Ishikawa (cell line): ENCODE measurements around the gene TMOD1.

Experiments
- CEBPB ChIP-seq: IDR thresholded peaks from 2 replicates; pipeline ENCODE4 v1.6.1; 2012
- EGR1 ChIP-seq: IDR thresholded peaks from 2 replicates; pipeline ENCODE4 v1.6.1; 2012
- EP300 ChIP-seq: IDR thresholded peaks from 2 replicates; pipeline ENCODE4 v1.6.1; 2012; ENCODE audit warnings: borderline replicate concordance
- FOXM1 ChIP-seq: IDR thresholded peaks from 2 replicates; pipeline ENCODE4 v1.6.1; 2012; ENCODE audit warnings: low read depth, borderline replicate concordance
- RAD21 ChIP-seq: IDR thresholded peaks from 2 replicates; pipeline ENCODE4 v1.6.1; 2012; ENCODE audit warnings: low read depth
- TAF1 ChIP-seq: IDR thresholded peaks from 2 replicates; pipeline ENCODE4 v1.6.1; 2012; ENCODE audit warnings: low read depth, mild to moderate bottlenecking
- TEAD4 ChIP-seq: IDR thresholded peaks from 2 replicates; pipeline ENCODE4 v1.6.1; 2012
- TF ChIP-seq, protein P1 (sequence below): IDR thresholded peaks from 2 replicates; pipeline ENCODE4 v1.6.1; 2012

DNA sequence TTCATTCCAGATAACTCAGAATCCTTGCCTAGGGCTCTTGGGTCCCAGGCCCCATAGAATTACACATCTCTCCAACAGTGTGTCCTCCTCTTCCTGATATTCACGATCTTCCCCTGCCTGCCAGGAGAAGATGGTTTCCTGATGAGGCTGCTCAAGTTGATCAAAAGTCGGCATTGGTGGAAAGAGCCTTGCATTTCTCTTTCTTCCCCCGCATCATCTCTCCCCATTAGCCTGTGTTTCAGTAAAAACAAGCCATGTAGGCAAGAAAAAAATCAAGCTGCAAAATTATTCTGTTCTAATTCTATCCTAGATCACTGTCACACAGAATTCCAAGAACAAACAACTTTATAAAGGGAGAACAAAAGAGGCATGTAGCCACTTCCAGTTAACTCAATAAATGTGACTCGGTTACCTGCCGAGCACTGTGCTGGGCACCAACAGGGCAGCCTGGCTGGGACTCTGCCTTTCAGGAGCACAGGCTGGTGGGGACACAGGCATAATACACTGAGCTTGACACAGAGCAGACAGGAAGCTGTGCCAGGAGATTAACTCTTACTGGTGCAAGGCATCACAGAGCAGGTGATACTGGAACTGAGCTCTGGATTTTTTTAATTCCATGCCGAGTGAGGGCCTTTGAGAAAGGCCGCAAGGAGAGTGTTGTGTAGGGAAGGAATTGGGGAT, 25.6 kb downstream of the TMOD1 start:
- TF ChIP-seq RAD21 (no peak), EP300 (no peak), TEAD4 (no peak), EGR1 (no peak), FOXM1 (no peak), TAF1 (no peak), CEBPB (no peak)
- TF ChIP-seq, protein P1, sequence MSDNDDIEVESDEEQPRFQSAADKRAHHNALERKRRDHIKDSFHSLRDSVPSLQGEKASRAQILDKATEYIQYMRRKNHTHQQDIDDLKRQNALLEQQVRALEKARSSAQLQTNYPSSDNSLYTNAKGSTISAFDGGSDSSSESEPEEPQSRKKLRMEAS = no peak
